Measurements from ENCODE around the gene RXRA.

Gene RXRA

DNA sequence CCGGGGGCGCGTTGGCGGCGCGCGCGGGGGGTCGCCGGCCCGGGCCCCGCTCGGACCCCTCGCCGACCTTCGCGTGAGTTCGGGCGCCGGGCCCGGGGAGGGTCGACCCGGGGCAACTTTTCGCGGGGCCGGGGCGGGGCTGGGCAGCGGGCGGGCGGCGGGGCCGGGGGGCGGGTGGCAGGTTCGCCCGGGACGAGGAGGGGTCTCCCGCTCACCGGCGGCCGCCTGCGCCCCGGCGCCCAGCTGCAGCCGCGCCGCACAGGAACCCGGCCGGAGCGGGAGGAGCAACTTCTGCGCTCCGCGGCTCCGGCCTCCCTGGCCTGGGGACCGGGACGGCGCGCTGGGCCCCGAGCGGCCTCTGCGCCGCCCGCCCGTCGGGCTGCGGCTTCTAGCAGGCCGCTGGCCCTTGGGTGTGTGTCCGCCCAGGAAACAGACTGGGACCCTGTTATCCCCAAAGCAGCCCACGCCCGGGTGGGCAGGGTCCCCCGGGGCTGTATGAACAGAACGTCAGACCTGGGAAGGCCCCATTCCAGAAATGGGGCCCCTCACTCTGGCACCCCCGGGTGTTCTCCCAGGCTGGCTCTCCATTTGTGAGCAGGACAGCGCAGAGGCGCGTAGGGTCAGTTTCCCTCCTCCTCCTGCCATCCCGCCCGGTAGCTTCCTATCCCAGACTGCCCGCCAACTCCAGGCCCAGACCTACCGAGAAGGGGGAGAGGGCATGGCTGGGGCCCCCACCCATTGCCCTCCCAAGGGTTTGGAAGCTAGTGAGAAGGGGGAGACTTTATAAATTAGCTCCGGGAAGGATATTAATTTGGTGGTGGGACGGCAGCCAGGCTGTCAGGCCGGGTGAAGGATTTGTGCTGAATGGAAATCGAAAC lies 708 bp downstream of the RXRA start:
- no peak for DNase-seq

DNA sequence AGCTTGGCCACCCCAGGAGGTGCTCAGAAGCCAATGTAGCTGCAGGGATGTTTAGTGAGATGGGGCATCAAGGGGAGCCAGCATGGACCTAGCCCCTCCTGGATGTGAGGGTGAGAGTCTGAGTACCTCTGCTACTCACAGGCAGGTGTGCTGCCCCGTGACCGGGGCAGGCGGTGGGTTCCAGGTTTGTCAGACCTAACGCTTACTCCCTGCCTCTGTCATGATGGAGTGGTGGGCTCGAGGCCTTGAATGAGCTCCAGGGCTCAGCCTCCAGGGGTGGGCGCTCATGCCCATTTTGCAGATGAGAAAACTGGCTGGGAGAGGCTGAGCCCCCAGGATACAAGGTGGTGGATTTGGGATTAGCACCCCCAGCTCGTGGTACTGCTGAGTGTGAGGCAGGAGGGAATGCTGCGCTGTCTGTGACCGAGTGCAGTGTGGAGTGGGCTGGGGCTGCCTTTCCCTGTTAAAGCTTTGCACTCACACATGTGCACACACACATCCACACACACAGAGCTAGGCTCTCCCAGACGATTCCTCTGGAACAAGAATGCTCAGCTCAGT lies 1.5 kb downstream of the RXRA start:
- no peak for DNase-seq

DNA sequence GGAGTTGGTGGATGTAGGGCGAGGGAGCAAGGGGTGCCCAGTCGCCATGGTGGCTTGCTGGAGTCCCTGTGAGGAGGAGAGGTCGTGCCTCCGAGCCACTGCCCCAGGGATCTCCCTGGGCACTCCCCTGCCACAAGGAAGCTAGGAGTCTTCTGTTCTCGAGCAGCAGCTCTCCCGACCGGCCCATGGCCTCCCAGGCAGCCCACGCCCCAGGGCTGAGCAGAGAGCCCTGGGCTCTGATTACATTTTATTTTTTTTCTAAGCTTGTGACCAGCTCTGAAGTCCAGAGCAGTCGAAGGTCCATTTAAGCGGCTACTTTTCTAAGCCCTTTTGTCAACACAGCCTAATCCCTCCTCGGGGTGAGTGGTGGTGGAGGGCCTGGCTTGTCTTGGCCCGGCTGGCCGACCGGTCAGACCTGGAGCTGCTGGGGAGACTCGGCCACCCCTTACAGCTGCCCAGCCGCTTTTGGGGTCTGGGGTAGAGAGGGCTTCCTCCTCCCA lies 2.1 kb downstream of the RXRA start:
- DNase-seq: no peak

DNA sequence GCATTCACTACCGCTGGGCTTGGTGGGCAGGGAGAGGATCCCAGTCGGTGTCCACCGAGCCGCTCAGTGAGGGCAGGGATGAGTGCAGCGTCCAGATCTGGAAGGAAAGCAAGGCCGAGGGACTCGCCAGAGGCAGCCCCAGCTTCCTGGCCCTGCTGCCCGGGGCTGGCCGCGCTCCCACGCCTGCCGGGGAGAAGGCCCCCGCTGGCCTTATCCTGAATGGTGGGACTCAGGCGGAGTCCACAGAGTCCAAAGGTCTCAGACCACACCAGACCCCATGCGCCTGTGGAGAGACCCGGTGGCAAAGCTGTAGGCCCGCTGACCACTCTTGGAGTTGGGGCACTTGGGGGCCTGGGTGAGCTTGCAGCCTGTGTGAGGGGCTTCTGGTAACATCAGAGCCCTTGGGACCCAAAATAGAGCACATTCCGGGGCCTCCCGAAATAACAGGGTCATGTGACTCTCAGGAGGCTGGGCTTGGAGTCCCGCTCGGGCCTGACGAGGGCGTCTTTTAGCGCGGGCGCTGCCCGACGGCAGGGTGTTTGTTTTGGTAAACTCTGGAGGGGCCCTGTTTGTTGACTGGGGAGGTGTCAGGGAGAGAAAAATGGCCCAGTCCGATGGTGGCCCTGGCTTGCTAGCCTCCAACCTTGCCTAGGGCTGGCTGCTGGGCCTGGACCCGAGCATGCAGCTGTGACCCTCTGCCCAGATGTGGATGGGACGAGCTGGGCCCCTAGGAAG lies 2.8 kb downstream of the RXRA start:
- DNase-seq: no peak

DNA sequence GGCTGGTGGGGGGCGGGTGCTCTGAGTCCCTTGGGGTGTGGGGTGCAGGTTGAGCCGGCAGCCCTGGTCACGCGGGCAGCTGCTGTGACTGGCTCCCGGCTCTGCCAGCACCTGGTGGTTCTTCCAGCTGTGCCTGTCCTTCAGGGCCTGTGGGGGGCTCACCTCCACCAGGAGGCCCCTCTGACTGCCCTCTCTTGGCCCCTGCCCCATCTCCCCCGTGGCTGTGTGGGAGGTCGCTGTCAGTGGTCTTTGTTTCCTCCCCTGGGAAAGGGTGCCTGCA lies 3.3 kb downstream of the RXRA start:
- no peak for DNase-seq

DNA sequence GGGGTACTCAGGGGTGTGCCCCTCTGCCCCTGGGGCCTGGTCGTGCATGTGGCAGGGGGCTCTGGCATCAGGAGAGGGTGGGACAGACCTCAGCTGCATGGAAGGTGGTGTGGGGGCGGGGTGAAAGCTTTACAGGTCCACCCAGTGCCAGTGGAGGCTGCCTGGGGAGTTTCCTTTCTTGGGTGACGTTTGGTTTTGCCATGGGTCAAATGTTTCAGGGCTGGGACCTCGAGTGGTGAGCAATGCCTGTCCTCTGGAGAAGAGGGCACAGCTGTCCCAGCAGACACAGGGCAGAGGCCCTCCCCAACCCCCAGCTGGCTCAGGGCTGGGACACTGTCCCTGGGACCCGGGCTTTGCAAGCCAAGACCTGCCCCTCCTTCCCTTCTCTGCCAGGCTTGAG lies 3.6 kb downstream of the RXRA start:
- no peak for DNase-seq

DNA sequence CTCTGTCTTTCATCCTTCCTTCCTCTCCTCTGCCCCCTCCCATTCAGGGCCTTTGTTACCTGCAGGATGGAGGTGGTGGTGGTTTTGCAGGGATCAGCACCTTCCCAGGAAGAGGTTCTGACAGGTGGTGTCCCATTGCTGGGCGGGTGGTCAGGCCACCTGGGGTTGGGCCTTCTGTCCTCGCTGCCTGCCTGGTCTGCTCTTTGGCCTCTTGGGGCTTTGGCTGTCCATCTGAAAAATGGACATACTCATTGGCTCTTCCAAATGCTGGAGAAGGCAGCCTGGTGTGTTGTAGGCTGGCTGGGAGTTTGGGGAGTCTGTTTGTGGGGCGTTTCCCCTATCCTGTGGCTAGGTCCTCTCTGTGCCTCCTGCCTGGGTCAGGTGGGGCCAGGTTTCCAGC lies 4.3 kb downstream of the RXRA start:
- no peak for DNase-seq

DNA sequence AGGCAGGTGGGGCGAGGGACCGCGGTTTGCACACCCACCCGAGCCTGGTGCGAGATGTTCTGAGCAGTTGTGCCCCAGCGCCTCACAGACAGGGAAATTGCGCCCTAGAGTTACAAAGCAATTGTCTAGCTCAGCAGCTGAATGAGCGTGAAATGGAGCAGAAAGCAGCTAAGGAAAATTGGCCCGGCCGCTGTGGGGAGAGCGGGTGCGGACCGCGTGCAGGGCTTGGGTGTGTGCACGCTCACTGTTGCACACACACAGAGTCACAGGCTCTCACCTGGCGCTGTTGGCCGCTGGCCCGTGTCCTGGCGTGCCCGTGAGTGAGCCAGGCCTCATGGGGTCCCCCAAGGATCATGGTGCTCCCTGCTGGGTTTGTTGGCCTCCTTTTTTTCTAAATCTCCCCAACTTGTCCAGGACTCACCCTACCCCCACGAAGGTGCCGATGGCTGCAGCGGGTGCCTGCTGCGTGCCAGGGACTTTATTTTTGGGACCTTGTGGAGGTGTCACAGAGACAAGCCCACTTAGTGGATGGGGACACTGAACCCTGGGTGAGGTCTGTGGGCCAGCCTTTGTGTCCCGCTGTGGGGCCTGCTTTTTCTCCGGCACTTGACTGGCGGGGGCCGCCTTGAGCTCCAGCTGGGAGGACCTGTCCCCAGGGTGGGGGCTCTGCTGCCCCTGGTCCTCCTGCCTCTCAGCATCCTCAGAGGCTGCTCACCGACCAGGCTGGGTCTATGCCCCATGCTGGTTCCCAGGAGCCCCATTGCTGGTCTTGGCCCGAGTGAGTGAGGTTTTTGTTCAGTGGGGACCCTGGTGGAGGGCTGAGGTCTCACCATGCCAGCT lies 5.2 kb downstream of the RXRA start:
- DNase-seq: no peak

DNA sequence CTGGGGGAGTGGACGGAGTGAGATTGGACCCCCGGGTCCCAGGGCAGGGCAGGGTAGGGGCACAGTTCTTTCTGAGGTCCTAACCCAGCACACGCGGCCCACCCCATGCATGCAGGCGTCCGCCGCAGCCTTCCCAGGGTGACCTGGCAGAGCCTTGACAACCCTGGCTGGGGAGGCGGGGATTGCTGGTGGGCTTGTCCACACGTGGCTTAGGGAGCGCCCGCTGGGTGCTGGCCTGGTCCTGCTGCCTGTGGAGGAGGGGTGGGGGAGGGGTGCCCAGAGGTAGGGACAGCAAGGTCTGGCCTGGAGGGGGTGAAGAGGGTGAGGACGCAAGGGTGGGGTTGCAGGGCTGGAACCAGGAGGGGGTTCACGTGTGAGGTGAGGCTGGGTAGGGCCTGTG lies 6.0 kb downstream of the RXRA start:
- no peak for DNase-seq

DNA sequence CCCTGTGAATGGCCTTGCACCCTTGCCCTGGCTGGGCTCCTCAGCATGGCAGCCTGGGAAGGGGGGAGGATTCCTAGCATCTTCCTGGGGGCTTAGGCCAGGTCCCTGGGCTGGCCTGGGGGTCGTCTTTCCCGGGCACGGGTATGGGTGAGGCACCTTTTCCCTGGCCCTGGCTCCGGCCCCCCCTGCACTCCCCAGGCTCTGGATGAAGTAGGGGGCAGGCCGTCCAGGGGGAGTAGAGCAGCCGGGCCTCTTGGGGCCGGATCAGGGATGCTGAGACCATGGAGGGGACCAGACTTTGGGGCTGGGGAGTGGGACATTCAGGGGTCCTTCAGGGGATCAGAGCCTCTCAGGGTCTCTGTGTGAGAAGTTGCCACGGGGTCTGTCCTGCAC lies 6.6 kb downstream of the RXRA start:
- DNase-seq: no peak

DNA sequence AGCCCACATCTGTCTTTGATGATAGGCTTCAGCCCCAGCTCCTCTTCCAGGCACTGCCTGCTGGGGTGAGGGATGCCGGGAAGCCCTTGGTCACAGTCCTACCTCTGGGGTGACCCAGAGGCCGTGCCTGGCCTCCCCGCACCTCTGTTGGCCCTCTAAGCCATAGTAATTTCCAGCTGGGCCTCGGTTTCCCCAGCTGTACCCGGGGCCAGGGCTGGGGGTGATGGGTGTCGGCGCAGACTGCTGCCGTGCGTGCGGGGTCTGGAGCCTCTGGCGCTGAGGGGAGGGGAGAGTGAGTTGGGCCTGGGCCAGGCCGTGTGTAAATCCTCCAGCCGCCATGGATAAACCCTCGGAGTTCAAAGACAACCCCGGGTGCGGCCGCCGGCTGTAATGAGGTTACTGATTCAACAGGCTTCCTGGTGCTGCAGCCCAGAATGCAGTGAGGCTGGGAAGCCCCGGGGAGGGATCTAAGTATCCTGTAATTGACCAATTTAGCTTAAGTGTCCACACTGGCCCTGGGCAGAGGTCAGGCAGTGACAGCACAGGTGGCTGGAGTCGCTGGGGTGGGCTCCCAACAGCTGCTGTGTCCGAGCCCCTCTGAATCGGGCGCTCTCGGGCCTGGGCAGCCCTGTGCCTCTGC lies 7.1 kb downstream of the RXRA start:
- no peak for DNase-seq

DNA sequence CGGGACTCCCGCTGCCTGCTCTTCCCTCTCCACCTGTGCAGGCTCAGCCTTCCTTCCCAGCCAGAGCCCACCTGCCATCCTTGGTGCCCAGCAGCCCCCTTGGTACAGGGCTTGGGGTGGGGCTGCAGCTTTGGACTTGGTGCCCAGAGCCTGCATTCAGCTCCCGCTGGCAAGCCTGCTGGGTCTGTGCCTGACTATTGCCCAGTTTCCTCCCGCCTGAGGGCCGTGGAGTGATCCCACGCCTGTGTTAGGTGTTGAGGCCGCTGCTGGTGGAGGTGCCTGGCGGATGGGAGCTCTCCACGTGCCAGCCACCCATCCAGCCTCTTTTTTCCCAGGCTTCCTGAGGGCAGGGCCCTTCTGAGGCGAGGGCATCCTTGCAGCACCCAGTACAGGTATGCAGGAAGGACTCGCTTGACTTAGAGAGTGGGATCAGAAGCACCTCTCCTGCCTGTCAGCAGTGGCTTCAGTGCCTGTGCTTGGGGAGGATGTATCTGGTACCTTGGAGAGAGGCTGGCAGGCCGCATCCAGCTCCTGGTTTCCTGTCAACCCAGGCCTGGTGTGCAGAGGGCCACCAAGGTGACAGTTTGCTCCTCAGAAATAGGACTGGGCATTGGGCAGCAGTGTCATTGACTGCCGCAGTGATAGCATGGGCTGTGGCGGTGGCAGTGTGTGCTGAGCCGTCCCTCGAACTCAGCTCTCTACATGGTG lies 7.8 kb downstream of the RXRA start:
- DNase-seq: no peak

DNA sequence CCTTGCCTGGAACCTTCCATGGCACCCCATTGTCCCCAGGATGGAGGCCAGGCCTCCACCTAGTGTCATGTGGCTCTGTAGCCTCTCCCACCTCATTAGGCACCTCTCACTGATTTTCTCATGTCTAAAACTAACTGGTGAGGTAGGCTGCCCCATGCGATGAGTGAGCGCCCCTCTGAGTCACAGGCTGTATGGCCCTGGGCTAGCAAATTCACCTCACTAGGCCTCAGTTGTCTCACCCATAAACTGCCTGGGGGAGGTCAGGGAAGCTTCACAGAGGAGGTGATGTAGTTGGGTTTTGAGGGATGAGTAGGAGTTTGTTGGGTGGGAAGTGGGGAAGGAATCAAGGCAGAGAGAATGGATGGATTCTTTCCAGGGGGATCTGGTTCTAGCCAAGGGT lies 8.8 kb downstream of the RXRA start:
- DNase-seq: no peak

DNA sequence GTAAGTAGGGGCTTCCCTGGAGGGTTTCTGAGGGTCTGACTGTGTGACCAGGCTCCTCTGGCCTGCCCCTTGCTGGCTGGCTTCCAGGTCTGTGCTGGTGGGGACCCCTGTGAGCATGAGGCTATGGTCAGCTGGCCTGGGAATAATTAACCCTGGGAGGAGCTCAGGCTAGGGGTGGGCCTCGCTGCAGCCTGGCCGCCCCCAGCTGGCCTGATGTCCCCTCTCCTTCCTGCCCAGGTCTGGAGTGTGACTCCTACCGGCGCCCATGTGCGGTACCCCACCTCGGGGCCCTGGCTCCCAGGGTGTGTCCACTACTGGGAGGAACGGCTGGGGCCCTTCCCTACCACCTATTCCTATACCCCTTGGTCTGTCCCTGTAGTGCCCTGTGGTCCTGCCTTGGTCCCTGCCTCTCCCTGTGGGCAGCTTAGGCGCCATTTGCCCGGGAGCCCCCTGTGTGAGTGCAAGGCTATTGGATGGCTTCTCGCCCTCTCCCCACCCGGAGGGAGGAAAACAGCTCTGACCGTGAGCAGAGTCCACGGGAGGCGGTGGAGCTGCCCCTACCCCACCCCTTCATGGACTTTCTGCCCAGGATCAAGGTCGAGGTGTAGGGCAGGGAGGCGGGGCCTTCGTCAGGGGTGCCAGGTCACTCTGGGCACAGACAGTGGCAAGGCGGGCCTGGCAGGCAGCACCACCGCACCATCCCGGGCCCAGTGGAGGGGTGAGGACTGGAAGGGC lies 9.4 kb downstream of the RXRA start:
- no peak for DNase-seq

DNA sequence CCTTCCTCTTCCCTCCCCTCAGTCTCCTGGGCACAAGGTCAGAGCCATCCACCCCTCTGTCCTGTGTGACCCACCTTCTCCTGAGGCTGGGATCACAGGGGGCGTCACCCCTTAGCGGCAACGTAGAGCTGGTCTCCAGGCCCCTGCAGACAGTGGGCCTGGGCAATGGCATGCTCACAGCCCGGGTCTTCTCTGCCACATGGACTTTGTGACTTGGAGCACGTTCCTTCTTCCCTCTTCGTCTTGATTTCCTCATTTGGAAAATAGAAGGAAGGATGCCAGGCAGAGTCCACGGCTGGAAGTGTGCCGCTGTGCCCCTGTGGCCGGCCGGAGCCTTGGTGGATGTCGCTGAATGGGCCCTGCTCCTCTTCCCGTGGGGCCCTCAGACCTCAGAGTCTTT lies 10.0 kb downstream of the RXRA start:
- no peak for DNase-seq

DNA sequence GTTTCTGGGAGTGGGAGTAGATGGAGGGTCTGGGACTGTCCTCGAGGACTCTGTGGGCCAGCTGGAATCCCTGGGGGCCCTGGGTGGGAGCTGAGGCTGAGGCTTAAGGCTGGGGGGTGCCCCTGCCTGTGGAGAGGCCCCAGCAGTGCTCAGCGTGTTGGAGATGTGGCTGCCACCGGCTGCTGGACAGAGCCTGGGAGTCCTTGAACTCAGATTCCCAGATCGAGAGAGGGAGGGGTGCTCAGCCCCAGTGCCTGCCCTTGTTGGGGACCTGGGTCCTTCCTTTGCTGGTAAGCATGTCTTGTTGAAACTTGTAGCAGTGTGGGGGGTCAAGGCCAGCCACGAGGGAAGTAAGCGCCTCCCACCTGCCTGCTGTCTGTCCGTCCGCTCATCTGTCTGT lies 10.7 kb downstream of the RXRA start:
- DNase-seq: no peak

DNA sequence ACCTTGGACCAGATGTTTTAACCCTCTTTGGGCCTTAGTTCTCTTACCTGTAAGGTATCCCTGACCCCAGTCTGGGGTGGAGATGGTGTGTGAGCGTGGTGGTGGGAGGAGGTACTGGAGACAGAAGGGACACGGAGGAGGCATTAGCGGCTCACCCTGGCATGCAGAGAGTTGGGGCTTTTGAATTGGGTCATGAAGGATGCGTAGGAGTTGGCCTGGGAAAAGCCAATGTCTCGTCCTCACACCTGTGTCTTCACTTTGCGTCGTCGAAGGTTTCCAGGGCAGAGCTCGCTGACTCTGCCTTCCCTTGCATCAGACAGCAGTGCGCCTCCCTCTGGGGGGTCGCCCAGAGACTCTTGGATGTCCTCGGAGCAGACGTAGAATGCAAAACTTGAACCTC lies 11.2 kb downstream of the RXRA start:
- no peak for DNase-seq

DNA sequence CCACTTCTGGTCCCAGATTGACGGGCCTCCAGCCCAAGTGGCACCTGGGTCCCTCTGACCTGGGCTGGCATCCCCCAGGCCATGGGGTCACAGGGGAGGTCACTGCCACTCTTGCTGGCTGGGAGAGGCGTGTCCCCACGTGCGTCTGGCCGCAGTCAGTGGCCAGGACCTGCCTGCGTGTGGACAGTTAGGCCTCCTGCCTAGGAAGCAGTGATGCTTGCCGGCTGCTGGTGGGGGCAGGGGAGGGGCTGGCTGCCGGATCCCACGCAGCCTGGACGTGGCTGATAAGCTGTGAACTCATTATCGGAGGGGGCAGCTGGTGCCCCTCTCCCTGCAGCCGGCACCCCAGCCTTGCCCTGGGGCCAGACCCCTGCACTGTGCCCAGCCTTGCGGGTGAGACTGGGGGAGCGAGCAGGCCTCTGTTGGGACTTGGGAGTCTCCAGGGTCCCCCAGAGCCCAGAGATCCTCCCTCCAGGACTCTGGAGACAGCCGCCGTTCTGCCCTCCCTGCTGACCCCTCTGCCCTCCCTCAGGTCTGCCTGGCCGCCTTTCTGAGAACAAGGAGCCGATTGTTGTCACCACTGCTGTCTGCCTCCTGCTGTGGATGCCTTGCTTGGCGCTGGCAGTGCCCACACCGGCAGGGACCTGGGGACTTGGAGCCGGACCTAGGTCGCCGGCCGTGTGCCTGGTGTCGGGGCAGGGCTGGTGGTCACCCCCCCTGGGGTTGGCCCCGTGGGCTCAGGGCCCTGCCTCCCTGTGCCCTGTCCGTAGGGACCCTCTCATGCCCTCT lies 12.3 kb downstream of the RXRA start:
- DNase-seq: no peak

DNA sequence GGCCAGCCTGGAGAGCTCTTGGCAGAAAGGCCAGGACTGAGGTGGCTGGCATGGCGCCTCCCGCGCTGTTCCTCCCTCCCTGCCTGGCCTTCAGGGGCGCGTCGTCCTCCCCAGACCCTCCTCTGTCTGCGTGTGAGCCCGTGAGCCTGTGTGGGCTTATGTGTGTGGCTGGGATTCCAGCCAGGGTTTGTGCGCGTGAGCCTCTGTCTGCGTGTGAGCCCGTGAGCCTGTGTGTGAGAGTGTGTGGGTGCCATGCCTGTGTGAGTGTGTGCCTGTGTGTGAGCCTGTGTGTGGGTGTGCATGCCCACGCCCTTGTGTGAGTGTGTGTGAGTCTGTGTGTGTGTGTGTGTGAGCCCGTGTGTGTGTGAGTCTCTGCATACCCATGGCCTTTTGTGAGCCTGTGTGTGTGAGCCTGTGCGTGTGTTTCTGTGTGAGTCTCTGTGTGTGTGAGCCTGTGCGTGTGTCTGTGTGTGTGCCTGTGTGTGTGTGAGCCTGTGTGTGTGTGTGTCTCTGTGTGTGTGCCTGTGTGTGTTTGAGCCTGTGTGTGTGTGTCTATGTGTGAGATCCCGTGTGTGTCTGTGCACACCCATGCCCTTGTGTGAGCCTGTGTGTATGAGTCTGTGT lies 13.0 kb downstream of the RXRA start:
- no peak for DNase-seq

Measured in NCI-H774 (cell line).